ENCODE results near the gene RNASE4.
"Not testable (repeated sequence)": the region's sequence is repeated elsewhere in the genome, so short reads cannot be mapped to it uniquely, and the experiment has no call there.

The RNASE4 gene

GRCh38 chr14:20700965-20701364, 16.6 kb downstream of the RNASE4 start:
- not testable (repeated sequence) for DNase-seq

- DNase-seq = no peak
Observed at GRCh38 chr14:20706657-20707355, 22.4 kb downstream of the RNASE4 start.

- no peak for DNase-seq
Observed at GRCh38 chr14:20707622-20708021, 23.3 kb downstream of the RNASE4 start.

GRCh38 chr14:20711261-20711660, 26.9 kb downstream of the RNASE4 start:
- DNase-seq = no peak

GRCh38 chr14:20711685-20712084, 27.3 kb downstream of the RNASE4 start:
- DNase-seq = no peak

- DNase-seq = no peak
Observed at GRCh38 chr14:20712904-20713303, 28.5 kb downstream of the RNASE4 start.

- DNase-seq = peak; percentile 29
Observed at GRCh38 chr14:20714593-20715250, 30.4 kb downstream of the RNASE4 start.

GRCh38 chr14:20719777-20720176, 35.4 kb downstream of the RNASE4 start:
- DNase-seq = no peak

GRCh38 chr14:20720741-20721140, 36.4 kb downstream of the RNASE4 start:
- no peak for DNase-seq

- no peak for DNase-seq
Observed at GRCh38 chr14:20722016-20722415, 37.7 kb downstream of the RNASE4 start.

GRCh38 chr14:20723488-20723887, 39.1 kb downstream of the RNASE4 start:
- DNase-seq = no peak

GRCh38 chr14:20726121-20726520, 41.8 kb downstream of the RNASE4 start:
- DNase-seq = not testable (repeated sequence)

GRCh38 chr14:20726531-20726930, 42.2 kb downstream of the RNASE4 start:
- no peak for DNase-seq

- no peak for DNase-seq
Observed at GRCh38 chr14:20730891-20731290, 46.5 kb downstream of the RNASE4 start.

GRCh38 chr14:20732477-20732876, 48.1 kb downstream of the RNASE4 start:
- no peak for DNase-seq

GRCh38 chr14:20732979-20733635, 48.7 kb downstream of the RNASE4 start:
- no peak for DNase-seq

- DNase-seq = no peak
Observed at GRCh38 chr14:20733684-20734429, 49.5 kb downstream of the RNASE4 start.

- DNase-seq = no peak
Observed at GRCh38 chr14:20734430-20734806, 50.1 kb downstream of the RNASE4 start.

GRCh38 chr14:20738292-20738691, 53.9 kb downstream of the RNASE4 start:
- DNase-seq = not testable (repeated sequence)

- no peak for DNase-seq
Observed at GRCh38 chr14:20742132-20742531, 57.8 kb downstream of the RNASE4 start.

- DNase-seq = no peak
Observed at GRCh38 chr14:20743556-20743955, 59.2 kb downstream of the RNASE4 start.

GRCh38 chr14:20745571-20746358, 61.4 kb downstream of the RNASE4 start, which contains the start of gene EDDM3A:
Gene EDDM3A, plus strand, starts transcription at chr14:20745887. Its CDS starts 1,694 bp downstream, at chr14:20747581.
- DNase-seq = no peak

Data from fibroblast of skin of right quadriceps (primary cell).